DMS79 treated with DMSO at 0.1 percent for 48 hours (cell line): ENCODE data around the gene PPM1E.
"Not testable (repeated sequence)": the region's sequence is repeated elsewhere in the genome, so short reads cannot be mapped to it uniquely, and the experiment has no call there.

ENCODE experiments used
- DNase-seq: peaks from one replicate; lab custom pipeline; 2025; lab: John Stamatoyannopoulos, UW

Gene PPM1E

GRCh38 chr17:58779446-58779845 is 23.8 kb downstream of the PPM1E start:
- no peak for DNase-seq

DNA sequence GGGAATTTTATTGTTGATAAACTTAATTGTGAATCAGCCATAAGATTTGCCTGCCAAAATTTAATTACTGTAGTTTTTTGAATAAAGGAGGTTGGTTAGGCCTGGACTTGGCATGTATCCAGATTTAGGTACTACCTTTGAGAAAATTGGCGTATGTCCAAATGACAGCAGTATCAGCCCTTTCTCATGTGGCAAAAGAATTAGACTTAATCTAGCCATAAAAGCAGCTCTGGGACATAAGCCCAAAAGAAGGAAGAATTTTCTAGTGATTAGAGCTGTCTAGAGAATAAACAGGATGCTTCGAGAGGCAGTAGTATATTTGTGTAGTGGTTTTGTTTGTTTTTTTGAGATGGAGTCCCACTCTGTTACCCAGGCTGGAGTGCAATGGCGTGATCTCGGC is 27.7 kb downstream of the PPM1E start:
- peak; percentile 86 for DNase-seq

DNA sequence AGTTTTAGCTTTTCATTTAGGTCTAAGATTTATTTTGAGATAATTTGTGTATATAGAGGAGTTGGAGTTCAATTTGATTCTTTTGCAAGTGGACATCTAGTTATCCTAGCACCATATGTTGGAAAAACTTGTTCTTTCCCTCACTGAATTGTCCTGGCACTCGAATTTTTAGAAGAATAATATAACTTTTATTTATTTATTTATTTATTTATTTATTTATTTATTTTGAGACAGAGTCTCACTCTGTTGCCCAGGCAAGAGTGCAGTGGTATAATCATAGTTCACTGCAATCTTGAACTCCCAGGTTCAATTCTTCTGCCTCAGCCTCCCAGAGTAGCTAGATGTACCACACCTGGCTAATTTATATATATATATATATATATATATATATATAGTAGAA is 29.4 kb downstream of the PPM1E start:
- no peak for DNase-seq

- peak; percentile 10 for DNase-seq
Observed at GRCh38 chr17:58786586-58787295, 31.1 kb downstream of the PPM1E start.

DNA sequence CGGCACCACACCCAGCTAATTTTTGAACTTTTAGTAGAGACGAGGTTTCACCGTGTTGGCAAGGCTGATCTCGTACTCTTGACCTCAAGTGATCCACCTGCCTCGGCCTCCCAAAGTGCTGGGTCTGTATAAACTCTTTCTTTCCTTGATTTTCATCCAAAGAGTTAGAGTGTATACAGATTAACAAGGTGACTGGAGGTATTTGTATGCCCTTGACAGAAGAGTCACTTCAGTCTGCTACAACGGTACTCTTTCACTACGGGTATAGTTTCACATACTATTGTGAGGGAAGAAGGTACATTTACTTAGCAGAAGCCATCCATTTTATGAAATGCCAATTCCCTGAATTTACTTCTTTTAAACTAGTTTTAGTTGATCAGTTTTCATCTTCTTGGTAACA is 32.5 kb downstream of the PPM1E start:
- DNase-seq = peak; percentile 1

DNA sequence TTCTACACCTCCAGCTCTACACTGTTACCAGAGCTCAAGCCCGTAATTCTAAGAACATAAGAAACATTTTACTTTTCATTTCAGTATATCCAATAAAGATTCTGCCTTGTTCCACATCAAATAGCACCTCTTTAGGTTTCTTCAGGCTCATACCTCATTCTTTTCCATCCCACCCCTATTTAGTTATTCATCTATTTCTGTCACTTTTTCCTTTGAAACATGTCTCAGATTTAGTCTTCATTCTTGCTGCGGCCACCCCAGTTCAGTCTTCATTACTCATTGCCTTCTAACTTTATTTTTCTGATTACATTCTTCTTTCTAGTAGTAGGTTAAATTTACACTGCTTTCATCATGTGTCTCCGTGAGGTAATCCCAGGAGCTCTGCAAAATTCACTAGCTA is 33.5 kb downstream of the PPM1E start:
- DNase-seq = no peak

DNA sequence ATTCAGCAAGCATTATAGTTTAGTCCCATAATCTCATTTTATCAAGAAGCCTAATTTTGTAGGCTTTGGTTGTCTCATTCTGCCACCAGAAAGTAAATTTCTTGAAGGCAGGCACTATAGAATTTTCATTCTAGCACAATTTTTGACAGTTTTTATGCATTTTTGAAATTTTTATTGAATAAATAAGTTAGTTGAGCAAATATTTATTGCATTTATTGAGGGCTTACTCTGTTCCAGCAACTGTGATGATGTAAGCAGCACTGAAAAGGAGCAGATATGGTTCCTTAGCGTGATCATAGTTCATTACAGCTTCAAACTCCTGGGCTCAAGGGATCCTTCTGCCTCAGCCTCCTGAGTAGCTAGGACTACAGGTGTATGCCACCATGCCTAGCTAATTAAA is 34.2 kb downstream of the PPM1E start:
- no peak for DNase-seq

DNA sequence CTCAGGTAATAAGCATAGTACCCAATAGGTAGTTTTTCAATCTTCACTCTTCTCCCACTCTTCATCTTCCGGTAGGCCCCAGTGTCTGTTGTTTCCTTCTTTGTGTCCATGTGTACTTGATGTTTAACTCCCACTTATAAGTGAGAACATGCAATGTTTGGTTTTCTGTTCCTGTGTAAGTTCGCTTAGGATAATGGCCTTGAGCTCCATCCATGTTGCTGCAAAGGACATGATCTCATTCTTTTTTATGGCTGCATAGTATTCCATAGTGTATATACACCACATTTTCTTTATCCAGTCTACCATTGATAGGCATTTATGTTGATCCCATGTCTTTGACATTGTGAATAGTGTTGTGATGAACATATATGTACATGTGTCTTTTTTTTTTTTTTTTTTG is 38.9 kb downstream of the PPM1E start:
- DNase-seq = not testable (repeated sequence)

DNA sequence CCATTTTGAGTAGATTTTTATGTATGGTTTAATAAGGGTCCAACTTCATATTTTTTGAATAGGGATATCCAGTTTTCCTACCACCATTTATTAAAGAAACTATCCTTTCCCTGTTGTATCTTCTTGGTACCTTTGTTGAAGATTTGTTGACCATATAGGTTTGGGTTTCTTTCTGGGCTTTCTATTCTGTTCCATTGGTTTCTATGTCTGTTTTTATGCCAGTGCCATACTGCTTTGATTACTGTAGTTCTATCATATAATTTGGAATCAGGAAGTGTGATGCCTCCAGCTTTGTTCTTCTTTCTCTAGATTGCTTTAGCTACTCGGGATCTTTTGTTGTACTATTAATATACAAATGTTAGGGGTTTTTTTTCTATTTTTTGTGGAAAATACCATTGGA is 46.5 kb downstream of the PPM1E start:
- no peak for DNase-seq

DNA sequence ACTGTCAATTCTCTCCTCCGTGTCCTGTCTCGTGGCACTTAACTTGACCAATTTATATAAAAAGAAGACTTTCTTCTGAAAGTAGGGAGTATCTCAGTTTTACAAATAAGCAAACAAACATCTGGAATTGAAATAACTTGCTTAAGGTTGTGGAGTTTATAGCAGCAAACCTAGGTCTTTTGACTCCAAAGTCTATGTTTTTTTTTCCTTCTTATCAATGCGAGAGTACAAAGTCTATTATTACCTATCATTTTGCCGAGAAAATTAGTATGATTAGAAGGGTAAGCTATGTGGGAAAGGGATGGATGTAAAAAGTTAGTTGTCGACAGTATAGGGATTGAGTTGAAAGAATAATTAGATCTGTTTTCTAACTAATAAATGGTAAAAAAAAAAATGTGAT is 50.4 kb downstream of the PPM1E start:
- no peak for DNase-seq

GRCh38 chr17:58808609-58809563 is 53.2 kb downstream of the PPM1E start:
- no peak for DNase-seq

GRCh38 chr17:58809564-58809936 is 53.9 kb downstream of the PPM1E start:
- no peak for DNase-seq

GRCh38 chr17:58811290-58811689 is 55.6 kb downstream of the PPM1E start:
- DNase-seq = no peak

DNA sequence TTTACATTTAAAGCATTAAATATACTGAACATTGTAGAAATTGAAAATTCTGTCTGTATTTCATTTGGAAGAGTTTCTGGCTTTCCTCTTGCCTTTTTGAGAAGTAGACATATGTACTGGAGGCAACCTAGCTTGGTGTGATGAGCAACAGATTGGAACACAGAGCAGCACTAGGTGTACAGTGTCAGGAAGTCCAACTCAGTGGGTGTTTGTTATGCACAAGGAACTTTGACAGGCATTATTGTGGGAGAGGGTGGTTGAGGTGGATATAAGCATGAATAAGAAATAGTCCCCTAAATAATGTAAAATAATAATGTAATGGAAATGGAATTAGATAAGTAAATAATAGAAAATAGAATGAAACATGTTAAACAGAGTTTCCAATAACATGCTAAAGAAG is 58.1 kb downstream of the PPM1E start:
- no peak for DNase-seq

DNA sequence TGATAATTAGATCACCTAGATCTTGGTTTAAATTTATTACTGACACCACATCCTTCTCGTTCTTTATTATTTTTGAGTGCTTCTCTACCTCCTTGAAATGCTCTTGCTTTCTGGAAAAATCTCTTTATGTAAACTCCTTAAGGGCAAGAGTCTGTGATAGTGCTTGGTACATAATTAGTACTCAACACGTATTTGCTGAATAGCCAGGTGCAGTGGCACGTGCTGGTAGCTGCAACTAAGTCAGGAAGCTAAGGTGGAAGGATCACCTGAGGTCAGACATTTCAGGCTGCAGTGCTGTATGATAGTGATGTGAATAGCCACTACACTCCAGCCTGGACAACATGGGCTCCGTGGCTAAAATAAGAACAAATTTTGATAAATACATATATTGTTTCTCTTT is 63.0 kb downstream of the PPM1E start:
- DNase-seq = peak; percentile 16

- DNase-seq = peak; percentile 39
Observed at GRCh38 chr17:58822148-58823050, 66.7 kb downstream of the PPM1E start.

- DNase-seq = no peak
Observed at GRCh38 chr17:58823051-58823525, 67.4 kb downstream of the PPM1E start.

- no peak for DNase-seq
Observed at GRCh38 chr17:58829172-58829637, 73.6 kb downstream of the PPM1E start.

- no peak for DNase-seq
Observed at GRCh38 chr17:58831780-58832179, 76.1 kb downstream of the PPM1E start.

- DNase-seq = no peak
Observed at GRCh38 chr17:58832514-58832913, 76.9 kb downstream of the PPM1E start.

DNA sequence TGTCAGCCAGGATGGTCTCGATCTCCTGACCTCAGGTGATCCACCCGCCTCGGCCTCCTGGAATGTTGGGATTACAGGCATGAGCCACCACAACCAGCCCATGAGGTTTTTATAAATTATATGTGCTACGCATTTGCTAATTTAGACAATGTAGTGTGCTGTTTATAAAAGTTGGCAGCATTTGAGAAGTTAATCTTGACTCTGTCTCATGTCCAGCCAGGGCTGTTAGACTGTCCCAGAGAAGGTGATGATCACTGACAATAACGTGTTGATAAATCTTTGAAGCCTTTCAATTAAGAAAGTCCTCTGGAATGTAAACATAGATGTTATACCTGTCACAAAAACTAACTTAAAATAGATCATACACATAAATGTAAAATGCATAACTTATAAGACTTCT is 82.0 kb downstream of the PPM1E start:
- DNase-seq = no peak
